Endothelial cell of umbilical vein (primary cell): Measurements from ENCODE around the gene GHITM. TPM values are rescaled to one million over a fixed set of nuclear protein-coding genes. Genes with fewer than 3 reads are reported as not detected.
"Not testable (repeated sequence)": the region's sequence is repeated elsewhere in the genome, so short reads cannot be mapped to it uniquely, and the experiment has no call there.

ENCODE experiments used
- BruUV-seq: library from RNA; stranded (reverse); fragments of 400-500 nt; replicated peaks from 2 replicates; lab custom pipeline; 2021; lab: Mats Ljungman, UMichigan
- CTCF ChIA-PET: fragments of 300-600, 350-600 bp; sonication (Branson Sonifier 250); formaldehyde crosslinking; loops from one replicate; lab custom pipeline; 2021; ENCODE audit warnings: antibody characterized with exemption, inconsistent platforms; lab: Charles Lee
- POLR2A ChIA-PET: fragments of 300-600, 350-600 bp; sonication (Branson Sonifier 250); formaldehyde crosslinking; loops from one replicate; lab custom pipeline; 2021; ENCODE audit warnings: antibody characterized with exemption, inconsistent platforms; lab: Charles Lee
- DNase-seq: peaks from one replicate; pipeline ENCODE4 v3.0.0-alpha.2; 2011; ENCODE audit warnings: low read depth, low spot score
- FAIRE-seq: peaks from 2 replicates; lab custom pipeline; 2011; peaks lifted over from hg19 to GRCh38; lab: Jason Lieb, UNC
- H2AFZ ChIP-seq: 2 replicates; pipeline ENCODE4 v1.6.0; 2012; ENCODE audit warnings: low read depth, low read length, control low read depth, inconsistent platforms
- H3K27ac ChIP-seq: 2 replicates; pipeline ENCODE4 v1.5.1; 2011; ENCODE audit warnings: low read depth, mild to moderate bottlenecking, control low read depth, low read length, moderate library complexity; ENCODE audit not compliant: insufficient read depth
- H3K27me3 ChIP-seq, 2 experiments: 2 replicates each; pipeline versions ENCODE4 v1.6.0 to v1.6.1; 2011; ENCODE audit warnings: low read length in 2 of 2, mixed read lengths in 1 of 2; ENCODE audit not compliant: control insufficient read depth in 2 of 2, insufficient read depth in 2 of 2
- H3K36me3 ChIP-seq, 2 experiments: 2 replicates in 1 of 2; 3 replicates in 1 of 2; pipeline ENCODE4 v1.5.1; 2011; ENCODE audit warnings: low read length in 2 of 2, mild to moderate bottlenecking in 1 of 2, moderate library complexity in 1 of 2; ENCODE audit not compliant: control insufficient read depth in 2 of 2, insufficient read depth in 2 of 2; ENCODE audit errors: extremely low read depth in 1 of 2
- H3K4me1 ChIP-seq: 3 replicates; pipeline ENCODE4 v1.5.1; 2011; ENCODE audit warnings: mild to moderate bottlenecking, low read length; ENCODE audit not compliant: control insufficient read depth, insufficient read depth; ENCODE audit errors: extremely low read depth
- H3K4me2 ChIP-seq: 2 replicates; pipeline ENCODE4 v1.6.1; 2011; ENCODE audit warnings: low read length, control low read depth, mixed read lengths; ENCODE audit not compliant: insufficient read depth
- H3K4me3 ChIP-seq, 3 experiments: fragments of 200-600 bp in 1 of 3; sonication (generic), shearing (Covaris generic) in 1 of 3; replicated peaks in 1 of 3; 2 replicates each; pipeline ENCODE4 v1.5.1; 2011 to 2016; ENCODE audit warnings: control low read depth in 3 of 3, low read length in 3 of 3, mild to moderate bottlenecking in 2 of 3, inconsistent platforms in 1 of 3, low read depth in 1 of 3, moderate library complexity in 1 of 3; ENCODE audit not compliant: insufficient read depth in 1 of 3
- H3K79me2 ChIP-seq: 2 replicates; pipeline ENCODE4 v1.6.0; 2012; ENCODE audit warnings: low read length, inconsistent platforms; ENCODE audit not compliant: control insufficient read depth, insufficient read depth
- H3K9ac ChIP-seq: replicated peaks from 2 replicates; pipeline ENCODE3; 2011; ENCODE audit warnings: low read length, control low read depth; ENCODE audit not compliant: insufficient read depth; ENCODE audit errors: extremely low read depth
- H3K9me1 ChIP-seq: replicated peaks from 3 replicates; pipeline ENCODE4 v1.6.0; 2011; ENCODE audit warnings: mild to moderate bottlenecking, low read length; ENCODE audit not compliant: control insufficient read depth, insufficient read depth; ENCODE audit errors: extremely low read depth
- H3K9me3 ChIP-seq: replicated peaks from 2 replicates; pipeline ENCODE4 v1.5.1; 2012; ENCODE audit warnings: low read length, inconsistent platforms; ENCODE audit not compliant: control insufficient read depth, insufficient read depth
- H4K20me1 ChIP-seq: replicated peaks from 2 replicates; pipeline ENCODE3; 2011; ENCODE audit warnings: mild to moderate bottlenecking, low read length; ENCODE audit not compliant: control insufficient read depth, insufficient read depth; ENCODE audit errors: extremely low read depth
- EZH2 ChIP-seq: IDR thresholded peaks from 2 replicates; pipeline ENCODE4 v1.6.1; 2012; ENCODE audit warnings: borderline replicate concordance, low read depth, mild to moderate bottlenecking, moderate library complexity, low read length, inconsistent platforms; ENCODE audit not compliant: severe bottlenecking
- FOS ChIP-seq: IDR thresholded peaks from 2 replicates; pipeline ENCODE4 v1.6.1; 2011; ENCODE audit warnings: mild to moderate bottlenecking, low read length, moderate library complexity, borderline replicate concordance; ENCODE audit not compliant: insufficient read depth
- GATA2 ChIP-seq: IDR thresholded peaks from 2 replicates; pipeline ENCODE4 v1.7.0; 2011; ENCODE audit warnings: low read depth, mild to moderate bottlenecking, moderate library complexity, mixed read lengths, low read length; ENCODE audit not compliant: insufficient read length, insufficient read depth
- JUN ChIP-seq: IDR thresholded peaks from 2 replicates; pipeline ENCODE4 v1.6.1; 2011; ENCODE audit warnings: borderline replicate concordance, low read depth; ENCODE audit not compliant: insufficient read length, insufficient read depth
- MYC ChIP-seq: IDR thresholded peaks from one replicate; pipeline ENCODE4 v1.6.1; 2011; ENCODE audit warnings: mild to moderate bottlenecking, low read depth, low read length
- POLR2A ChIP-seq: IDR thresholded peaks from 2 replicates; pipeline ENCODE4 v1.6.1; 2012; ENCODE audit warnings: low read depth, mild to moderate bottlenecking, control low read depth, low read length
- POLR2AphosphoS5 ChIP-seq: IDR thresholded peaks from 2 replicates; pipeline ENCODE4 v1.6.1; 2012; ENCODE audit warnings: low read depth, mild to moderate bottlenecking, control low read depth, low read length, moderate library complexity; ENCODE audit not compliant: insufficient read depth
- dilution Hi-C: fragments of 300-500 bp; cut with MboI; formaldehyde crosslinking; loops from one replicate; pipeline ENCODE4 v1.15.0; 2019; ENCODE audit warnings: low sequenced_read_pairs; ENCODE audit not compliant: extremely low pct_ligation_motif_present
- intact Hi-C: fragments of 100-400 bp; cut with micrococcal nuclease; formaldehyde crosslinking; loops from one replicate; pipeline ENCODE4 v1.10.0; 2022
- polyA plus RNA-seq, 4 experiments: library from polyadenylated mRNA; depleted of rRNA in 3 of 4; stranded (reverse) in 3 of 4; unstranded in 1 of 4; fragments of >200 nt; gene quantifications; 2 replicates each; pipeline versions ENCODE4 v1.2.1 to v1.2.3, GENCODE V29; 2011 to 2012; ENCODE audit warnings: missing spikeins in 1 of 4
- total RNA-seq: library from RNA; stranded (reverse); gene quantifications from 2 replicates; pipeline ENCODE4 v1.2.3, GENCODE V29; 2021
- TF ChIP-seq, protein P1 (sequence below): IDR thresholded peaks from 2 replicates; pipeline ENCODE4 v1.6.1; 2011; ENCODE audit not compliant: insufficient read depth, insufficient read length
- TF ChIP-seq, protein P2 (sequence below), 2 donors: IDR thresholded peaks; 1 replicate in 1 of 2; 2 replicates in 1 of 2; pipeline ENCODE4 v1.5.1; 2011; ENCODE audit warnings: low read length in 2 of 2, mild to moderate bottlenecking in 2 of 2, moderate library complexity in 2 of 2, control low read depth in 1 of 2, inconsistent platforms in 1 of 2, low read depth in 1 of 2; ENCODE audit not compliant: insufficient read depth in 1 of 2; ENCODE audit errors: extremely low read depth in 1 of 2

GHITM gene
- total and polyA plus RNA-seq, 2 donors (not counting 3 experiments of a cell fraction or from before 2014, with no cell fraction given) = 113 to 122 TPM

DNA sequence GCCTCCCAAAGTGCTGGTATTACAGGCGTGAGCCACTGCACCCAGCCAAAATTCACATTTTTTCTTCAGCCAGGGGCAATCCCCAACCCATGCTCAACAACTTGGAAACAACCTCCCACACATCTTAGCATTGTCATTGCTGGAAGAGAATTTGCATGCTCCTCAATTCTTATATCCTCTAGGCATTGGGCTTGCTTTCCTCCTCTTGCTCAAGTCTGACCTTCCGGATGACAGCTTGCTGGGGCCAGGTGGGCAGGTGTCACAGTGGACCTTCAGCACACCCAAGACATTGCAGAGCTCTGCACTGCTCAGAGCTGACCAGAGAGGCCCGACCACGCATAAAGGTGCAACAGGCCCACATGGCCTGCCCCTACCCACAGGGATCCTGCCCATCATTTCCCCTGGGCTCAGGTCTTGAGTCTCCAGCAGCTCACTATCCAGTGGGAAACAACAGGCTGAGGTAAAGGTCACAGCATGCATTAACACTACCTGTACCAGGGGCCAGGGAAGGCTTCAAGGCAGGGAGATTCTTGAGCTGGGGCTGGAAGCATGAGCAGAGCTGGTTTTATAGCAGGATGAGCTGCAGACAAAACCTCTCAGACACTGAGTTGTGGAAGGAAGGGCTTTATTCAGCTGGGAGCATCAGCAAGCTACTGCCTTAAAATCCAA lies 27.4 kb downstream of the GHITM start:
- BruUV-seq = no TSS peak
- POLR2A ChIA-PET = no interaction called here
- Histone ChIP-seq H3K27ac (no peak overlapping the region), H3K36me3 (no peaks in the 10 kb centered on the region), H3K79me2 (no peaks in the 10 kb centered on the region), H3K4me1 (no peaks in the 10 kb centered on the region), H2AFZ (no peak overlapping the region), H3K4me3 (no peak overlapping the region), H3K9ac (no peak overlapping the region), H3K9me1 (no peaks in the 10 kb centered on the region), H3K4me2 (no peak overlapping the region), H3K9me3 (no peaks in the 10 kb centered on the region), H3K27me3 (peaks cover 2 to 3% of the 10 kb centered on the region in 2 experiments), H4K20me1 (no peaks in the 10 kb centered on the region)
- CTCF ChIA-PET = no interaction called here
- DNase-seq = no peak
- FAIRE-seq = no peak
- intact Hi-C loops = no loop called here
- dilution Hi-C loops = no loop called here
- TF ChIP-seq, protein P1, sequence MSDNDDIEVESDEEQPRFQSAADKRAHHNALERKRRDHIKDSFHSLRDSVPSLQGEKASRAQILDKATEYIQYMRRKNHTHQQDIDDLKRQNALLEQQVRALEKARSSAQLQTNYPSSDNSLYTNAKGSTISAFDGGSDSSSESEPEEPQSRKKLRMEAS = no peak
- TF ChIP-seq POLR2AphosphoS5 (no peak), EZH2 (no peak), POLR2A (no peak), MYC (no peak), GATA2 (no peak), JUN (no peak), FOS (no peak)
- TF ChIP-seq, protein P2, sequence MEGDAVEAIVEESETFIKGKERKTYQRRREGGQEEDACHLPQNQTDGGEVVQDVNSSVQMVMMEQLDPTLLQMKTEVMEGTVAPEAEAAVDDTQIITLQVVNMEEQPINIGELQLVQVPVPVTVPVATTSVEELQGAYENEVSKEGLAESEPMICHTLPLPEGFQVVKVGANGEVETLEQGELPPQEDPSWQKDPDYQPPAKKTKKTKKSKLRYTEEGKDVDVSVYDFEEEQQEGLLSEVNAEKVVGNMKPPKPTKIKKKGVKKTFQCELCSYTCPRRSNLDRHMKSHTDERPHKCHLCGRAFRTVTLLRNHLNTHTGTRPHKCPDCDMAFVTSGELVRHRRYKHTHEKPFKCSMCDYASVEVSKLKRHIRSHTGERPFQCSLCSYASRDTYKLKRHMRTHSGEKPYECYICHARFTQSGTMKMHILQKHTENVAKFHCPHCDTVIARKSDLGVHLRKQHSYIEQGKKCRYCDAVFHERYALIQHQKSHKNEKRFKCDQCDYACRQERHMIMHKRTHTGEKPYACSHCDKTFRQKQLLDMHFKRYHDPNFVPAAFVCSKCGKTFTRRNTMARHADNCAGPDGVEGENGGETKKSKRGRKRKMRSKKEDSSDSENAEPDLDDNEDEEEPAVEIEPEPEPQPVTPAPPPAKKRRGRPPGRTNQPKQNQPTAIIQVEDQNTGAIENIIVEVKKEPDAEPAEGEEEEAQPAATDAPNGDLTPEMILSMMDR (IDR thresholded peaks at IDR 0.05; ENCODE audit: extremely low read depth in 1 of 2, insufficient read depth in 1 of 2, low read depth in 1 of 2, low read length in 2 of 2) = no peak

DNA sequence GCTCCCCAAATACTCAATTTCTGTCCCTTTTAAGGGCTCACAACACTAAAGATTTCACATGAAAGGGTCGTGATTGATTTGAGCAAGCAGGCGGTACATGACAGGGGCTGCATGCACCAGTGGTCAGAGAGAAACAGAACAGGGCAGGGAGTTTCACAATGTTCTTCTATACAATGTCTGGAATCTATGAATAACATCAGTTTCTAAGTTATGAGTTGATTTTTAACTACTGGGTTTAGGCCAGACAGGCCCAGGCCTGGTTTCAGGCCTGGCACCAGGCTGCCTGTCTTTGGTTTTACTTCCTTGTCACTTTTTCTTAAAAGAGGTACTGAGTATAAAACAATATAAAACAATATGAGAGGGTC lies 28.0 kb downstream of the GHITM start:
- H3K4me1 ChIP-seq = not testable (repeated sequence)

DNA sequence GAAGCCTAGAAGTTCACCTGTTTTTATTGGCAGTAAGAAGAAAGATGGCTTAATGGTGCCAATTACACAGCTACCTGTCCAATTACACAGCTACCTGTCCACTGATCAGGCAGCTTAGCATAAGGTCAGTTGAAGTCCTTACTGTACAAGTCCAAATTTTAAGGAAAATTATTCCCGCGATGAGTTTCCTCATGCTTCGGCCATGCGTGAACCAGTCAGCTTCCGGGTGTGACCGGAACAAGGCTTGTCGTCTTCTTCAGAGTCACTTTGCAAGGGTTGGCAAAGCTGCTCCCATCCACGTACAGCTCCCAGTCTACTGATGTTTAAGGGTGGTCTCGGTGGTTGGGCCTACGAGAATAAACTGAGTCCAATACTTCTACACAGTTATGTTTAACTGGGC lies 29.1 kb downstream of the GHITM start:
- H3K4me3 ChIP-seq, POLR2A ChIA-PET, H3K79me2 ChIP-seq, H3K27me3 ChIP-seq, H3K9me1 ChIP-seq, H3K4me1 ChIP-seq, H3K4me2 ChIP-seq, H3K9ac ChIP-seq, H2AFZ ChIP-seq, FAIRE-seq, BruUV-seq, intact Hi-C loops, H4K20me1 ChIP-seq, dilution Hi-C loops, H3K36me3 ChIP-seq, DNase-seq, H3K27ac ChIP-seq, H3K9me3 ChIP-seq: not testable (repeated sequence)
- CTCF ChIA-PET = interaction anchor here (0.9 kb wide), 1 partner anchor 20 kb away, joined by 3 read pairs; no protein-coding TSS in a partner anchor

More for the DNA sequence above, 28.0 kb downstream of the GHITM start:
- H4K20me1 ChIP-seq, H3K4me2 ChIP-seq, dilution Hi-C loops, BruUV-seq, H3K9me1 ChIP-seq, H3K9ac ChIP-seq, CTCF ChIA-PET, H3K27ac ChIP-seq, intact Hi-C loops, H3K27me3 ChIP-seq, H3K9me3 ChIP-seq, H3K4me3 ChIP-seq, H3K36me3 ChIP-seq, FAIRE-seq, POLR2A ChIA-PET, H3K79me2 ChIP-seq, DNase-seq, H2AFZ ChIP-seq: not testable (repeated sequence)
